Upper lobe of right lung (tissue), 1 donor: Measurements from ENCODE around the gene ANKRD11. TPM values are rescaled to one million over a fixed set of nuclear protein-coding genes. Genes with fewer than 3 reads are reported as not detected.
"Not testable (repeated sequence)": the region's sequence is repeated elsewhere in the genome, so short reads cannot be mapped to it uniquely, and the experiment has no call there.

Experiments
- ATAC-seq: fragments of 200-7000 bp; cut with Tn5 transposase; one replicate; pipeline ENCODE4 v1.9.1; 2020; ENCODE audit warnings: mild to moderate bottlenecking, moderate library complexity
- DNase-seq: peaks from one replicate; pipeline ENCODE4 v3.0.0-alpha.2; 2020
- H3K27ac ChIP-seq: fragments of 200-600 bp; one replicate; pipeline ENCODE4 v1.8.0; 2022
- H3K27me3 ChIP-seq: fragments of 200-600 bp; one replicate; pipeline ENCODE4 v1.8.0; 2022; ENCODE audit warnings: mild to moderate bottlenecking
- H3K36me3 ChIP-seq: fragments of 200-600 bp; one replicate; pipeline ENCODE4 v1.8.0; 2022
- H3K4me1 ChIP-seq: fragments of 200-600 bp; one replicate; pipeline ENCODE4 v1.8.0; 2022
- H3K4me3 ChIP-seq: fragments of 200-600 bp; one replicate; pipeline ENCODE4 v1.8.0; 2022; ENCODE audit warnings: mild to moderate bottlenecking
- H3K9me3 ChIP-seq: fragments of 200-600 bp; one replicate; pipeline ENCODE4 v1.8.0; 2022
- intact Hi-C: fragments of 100-400 bp; cut with DNase I; formaldehyde crosslinking; loops from one replicate; pipeline ENCODE4 v1.11.0; 2022
- total RNA-seq: library from RNA; stranded (reverse); fragmentation: NEBNext Ultra II Directional; extraction: Animal tissue kit (Norgen Biotek cat#: 25700); gene quantifications from one replicate; pipeline ENCODE4 v1.2.1, GENCODE V29; 2021
- TF ChIP-seq, protein P1 (sequence below): fragments of 200-600 bp; IDR thresholded peaks from one replicate; pipeline ENCODE4 v1.8.0; 2022; ENCODE audit warnings: antibody characterized with exemption
- donor health status: DM: no; HTN: yes; CAD: no; lungs with severe emphysema.

Gene ANKRD11
- total RNA-seq, 1 donor from 2014 or later: 125 TPM

- intact Hi-C loops: no loop called here
- TF ChIP-seq, protein P1, sequence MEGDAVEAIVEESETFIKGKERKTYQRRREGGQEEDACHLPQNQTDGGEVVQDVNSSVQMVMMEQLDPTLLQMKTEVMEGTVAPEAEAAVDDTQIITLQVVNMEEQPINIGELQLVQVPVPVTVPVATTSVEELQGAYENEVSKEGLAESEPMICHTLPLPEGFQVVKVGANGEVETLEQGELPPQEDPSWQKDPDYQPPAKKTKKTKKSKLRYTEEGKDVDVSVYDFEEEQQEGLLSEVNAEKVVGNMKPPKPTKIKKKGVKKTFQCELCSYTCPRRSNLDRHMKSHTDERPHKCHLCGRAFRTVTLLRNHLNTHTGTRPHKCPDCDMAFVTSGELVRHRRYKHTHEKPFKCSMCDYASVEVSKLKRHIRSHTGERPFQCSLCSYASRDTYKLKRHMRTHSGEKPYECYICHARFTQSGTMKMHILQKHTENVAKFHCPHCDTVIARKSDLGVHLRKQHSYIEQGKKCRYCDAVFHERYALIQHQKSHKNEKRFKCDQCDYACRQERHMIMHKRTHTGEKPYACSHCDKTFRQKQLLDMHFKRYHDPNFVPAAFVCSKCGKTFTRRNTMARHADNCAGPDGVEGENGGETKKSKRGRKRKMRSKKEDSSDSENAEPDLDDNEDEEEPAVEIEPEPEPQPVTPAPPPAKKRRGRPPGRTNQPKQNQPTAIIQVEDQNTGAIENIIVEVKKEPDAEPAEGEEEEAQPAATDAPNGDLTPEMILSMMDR: no peak
- Histone ChIP-seq H3K9me3 (no peaks in the 10 kb centered on the region), H3K36me3 (no peaks in the 10 kb centered on the region), H3K27me3 (no peaks in the 10 kb centered on the region), H3K4me3 (no peak overlapping the region), H3K4me1 (peaks cover 46% of the 10 kb centered on the region), H3K27ac (peak overlapping the region; percentile 6)
- DNase-seq (no peak), ATAC-seq (peak; percentile 51)
Observed at GRCh38 chr16:89436366-89436765, 54.0 kb downstream of the ANKRD11 start.

DNA sequence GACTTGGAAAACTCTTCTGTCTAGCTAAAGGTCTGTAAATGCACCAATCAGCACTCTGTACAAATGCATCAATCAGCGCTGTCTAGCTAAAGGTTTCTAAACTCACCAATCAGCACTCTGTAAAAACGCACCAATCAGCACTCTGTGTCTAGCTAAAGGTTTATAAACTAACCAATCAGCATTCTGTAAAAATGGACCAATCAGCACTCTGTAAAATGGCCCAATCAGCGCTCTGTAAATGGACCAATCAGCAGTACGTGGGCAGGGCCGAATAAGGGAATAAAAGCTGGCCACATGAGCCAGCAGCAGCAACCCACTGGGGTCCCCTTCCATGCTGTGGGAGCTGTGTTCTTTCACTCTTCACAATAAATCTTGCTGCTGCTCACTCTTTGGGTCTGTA is 55.3 kb downstream of the ANKRD11 start:
- H3K4me3 ChIP-seq, H3K9me3 ChIP-seq, intact Hi-C loops, H3K27me3 ChIP-seq, H3K27ac ChIP-seq, DNase-seq, H3K36me3 ChIP-seq, ATAC-seq: not testable (repeated sequence)
- peaks cover 50% of the 10 kb centered on the region for H3K4me1 ChIP-seq

DNA sequence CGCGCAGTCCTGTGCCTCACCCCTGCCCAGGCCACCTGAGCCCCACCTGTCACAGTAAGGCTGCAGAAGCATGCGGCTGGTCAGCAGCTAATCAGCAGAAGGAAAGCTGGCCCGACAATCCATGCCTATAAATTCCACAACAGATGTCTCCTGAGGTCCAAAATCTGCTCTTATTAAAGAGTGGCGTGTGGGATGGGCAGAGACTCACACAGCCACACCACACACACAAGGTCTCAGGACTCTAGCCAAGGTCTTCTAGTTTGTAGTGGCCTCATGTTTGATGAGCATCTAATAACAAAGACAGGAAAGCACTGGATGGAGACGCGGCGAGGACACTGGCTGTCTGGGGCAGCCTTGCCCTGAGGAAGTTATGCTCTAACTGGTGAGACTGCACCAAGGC is 55.9 kb downstream of the ANKRD11 start:
- ATAC-seq (no peak), DNase-seq (no peak)
- Histone ChIP-seq H3K4me3 (no peak overlapping the region), H3K27me3 (no peaks in the 10 kb centered on the region), H3K27ac (no peak overlapping the region), H3K4me1 (peaks cover 44% of the 10 kb centered on the region), H3K36me3 (no peaks in the 10 kb centered on the region), H3K9me3 (no peaks in the 10 kb centered on the region)
- TF ChIP-seq, protein P1: no peak
- intact Hi-C loops: no loop called here

DNA sequence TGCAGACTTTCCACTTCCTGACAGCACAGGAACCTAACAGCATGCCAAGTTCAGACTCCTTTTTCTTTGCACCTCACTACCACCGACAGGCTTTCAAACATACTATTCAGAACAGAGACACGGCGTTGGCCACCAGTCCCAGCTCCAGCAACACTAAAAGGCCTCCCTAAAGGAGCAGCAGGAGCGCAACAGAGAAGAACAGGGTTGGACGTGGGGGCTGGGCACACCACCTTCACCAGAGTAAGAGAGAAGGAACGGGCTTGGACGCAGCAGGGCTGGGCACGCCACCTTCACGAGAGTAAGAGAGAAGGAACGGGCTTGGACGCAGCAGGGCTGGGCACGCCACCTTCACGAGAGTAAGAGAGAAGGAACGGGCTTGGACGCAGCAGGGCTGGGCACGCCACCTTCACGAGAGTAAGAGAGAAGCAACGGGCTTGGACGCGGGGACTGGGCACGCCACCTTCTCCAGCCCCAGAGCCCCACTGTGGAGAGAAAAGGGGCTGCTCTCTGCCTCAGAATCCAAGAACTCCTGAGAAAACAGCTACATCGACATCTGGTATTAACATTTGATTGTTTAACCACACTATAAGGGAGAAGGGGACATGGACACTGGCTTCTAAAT is 56.9 kb downstream of the ANKRD11 start:
- ATAC-seq, H3K9me3 ChIP-seq, H3K36me3 ChIP-seq, DNase-seq, H3K27me3 ChIP-seq, H3K4me3 ChIP-seq, H3K27ac ChIP-seq, intact Hi-C loops: not testable (repeated sequence)
- peaks cover 42% of the 10 kb centered on the region for H3K4me1 ChIP-seq

GRCh38 chr16:89431630-89432029 is 58.7 kb downstream of the ANKRD11 start:
- H3K9me3 ChIP-seq: no peaks in the 10 kb centered on the region
- H3K27me3 ChIP-seq: no peaks in the 10 kb centered on the region
- H3K27ac ChIP-seq: no peak overlapping the region
- no peaks in the 10 kb centered on the region for H3K36me3 ChIP-seq
- no peak for DNase-seq
- ATAC-seq: peak; percentile 11
- intact Hi-C loops: no loop called here
- H3K4me3 ChIP-seq: no peak overlapping the region
- peaks cover 36% of the 10 kb centered on the region for H3K4me1 ChIP-seq
- TF ChIP-seq, protein P1: no peak

DNA sequence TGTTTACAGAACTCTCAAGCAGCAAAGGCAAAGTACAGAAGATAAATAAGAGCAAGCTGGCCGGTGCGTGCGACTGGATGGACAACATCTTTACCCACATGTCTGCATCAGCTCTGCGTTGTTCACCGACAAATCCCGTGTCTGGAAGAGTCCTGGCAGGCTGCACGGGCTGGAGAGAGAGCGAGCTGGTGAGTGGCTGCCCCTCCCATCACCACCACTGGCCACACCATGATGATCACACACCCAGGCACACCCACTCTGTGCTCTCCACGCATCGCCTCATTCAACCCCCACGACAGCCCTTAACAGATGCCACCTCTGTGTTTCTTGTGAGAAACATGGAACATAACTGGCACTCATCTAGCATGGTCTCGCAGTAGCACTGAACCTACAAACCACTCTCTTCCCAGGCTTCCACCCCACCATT is 59.2 kb downstream of the ANKRD11 start:
- ATAC-seq: peak; percentile 81
- Histone ChIP-seq H3K9me3 (no peaks in the 10 kb centered on the region), H3K4me3 (no peak overlapping the region), H3K4me1 (peaks cover 32% of the 10 kb centered on the region), H3K36me3 (no peaks in the 10 kb centered on the region), H3K27ac (no peak overlapping the region), H3K27me3 (no peaks in the 10 kb centered on the region)
- no peak for DNase-seq
- TF ChIP-seq, protein P1: no peak
- intact Hi-C loops: no loop called here
